ENCODE measurements around the gene IMMP2L. TPM values are rescaled to one million over a fixed set of nuclear protein-coding genes. Genes with fewer than 3 reads are reported as not detected.

The IMMP2L gene
- total and polyA plus RNA-seq, 4 donors = 7.3 to 21.1 (median 12.4) TPM

GRCh38 chr7:111374027-111374426 lies 188.3 kb downstream of the IMMP2L start:
- no peak for DNase-seq (ENCODE audit: low spot score)
- H3K36me3 ChIP-seq (ENCODE audit: control insufficient read depth in 4 of 4, insufficient read depth in 3 of 4, low read depth in 1 of 4, low read length in 3 of 4) = no peaks in the 10 kb centered on the region
- no peak overlapping the region for H3K27ac ChIP-seq (ENCODE audit: low read depth in 1 of 2, low read length in 2 of 2)
- H3K9ac ChIP-seq (ENCODE audit: low read depth in 1 of 2, low read length in 2 of 2) = no peak overlapping the region
- H3K4me3 ChIP-seq (ENCODE audit: low read depth in 1 of 3, low read length in 3 of 3) = no peak overlapping the region
- no peaks in the 10 kb centered on the region for H3K27me3 ChIP-seq (ENCODE audit: control insufficient read depth in 4 of 4, insufficient read depth in 4 of 4, low read length in 3 of 4)
- no peaks in the 10 kb centered on the region for H3K9me3 ChIP-seq (ENCODE audit: control insufficient read depth in 4 of 4, low read length in 3 of 4)
- H3K4me1 ChIP-seq (ENCODE audit: control insufficient read depth in 4 of 4, insufficient read depth in 4 of 4, low read length in 3 of 4) = no peaks in the 10 kb centered on the region
- TF ChIP-seq FOXA2 (IDR thresholded peaks at IDR 0.05) (no peak), SP1 (IDR thresholded peaks at IDR 0.05) (no peak), ZBTB33 (IDR thresholded peaks at IDR 0.05) (no peak), JUND (IDR thresholded peaks at IDR 0.05) (no peak), ATF3 (IDR thresholded peaks at IDR 0.05) (no peak), RAD21 (IDR thresholded peaks at IDR 0.05) (no peak)
- TF ChIP-seq, protein P1, sequence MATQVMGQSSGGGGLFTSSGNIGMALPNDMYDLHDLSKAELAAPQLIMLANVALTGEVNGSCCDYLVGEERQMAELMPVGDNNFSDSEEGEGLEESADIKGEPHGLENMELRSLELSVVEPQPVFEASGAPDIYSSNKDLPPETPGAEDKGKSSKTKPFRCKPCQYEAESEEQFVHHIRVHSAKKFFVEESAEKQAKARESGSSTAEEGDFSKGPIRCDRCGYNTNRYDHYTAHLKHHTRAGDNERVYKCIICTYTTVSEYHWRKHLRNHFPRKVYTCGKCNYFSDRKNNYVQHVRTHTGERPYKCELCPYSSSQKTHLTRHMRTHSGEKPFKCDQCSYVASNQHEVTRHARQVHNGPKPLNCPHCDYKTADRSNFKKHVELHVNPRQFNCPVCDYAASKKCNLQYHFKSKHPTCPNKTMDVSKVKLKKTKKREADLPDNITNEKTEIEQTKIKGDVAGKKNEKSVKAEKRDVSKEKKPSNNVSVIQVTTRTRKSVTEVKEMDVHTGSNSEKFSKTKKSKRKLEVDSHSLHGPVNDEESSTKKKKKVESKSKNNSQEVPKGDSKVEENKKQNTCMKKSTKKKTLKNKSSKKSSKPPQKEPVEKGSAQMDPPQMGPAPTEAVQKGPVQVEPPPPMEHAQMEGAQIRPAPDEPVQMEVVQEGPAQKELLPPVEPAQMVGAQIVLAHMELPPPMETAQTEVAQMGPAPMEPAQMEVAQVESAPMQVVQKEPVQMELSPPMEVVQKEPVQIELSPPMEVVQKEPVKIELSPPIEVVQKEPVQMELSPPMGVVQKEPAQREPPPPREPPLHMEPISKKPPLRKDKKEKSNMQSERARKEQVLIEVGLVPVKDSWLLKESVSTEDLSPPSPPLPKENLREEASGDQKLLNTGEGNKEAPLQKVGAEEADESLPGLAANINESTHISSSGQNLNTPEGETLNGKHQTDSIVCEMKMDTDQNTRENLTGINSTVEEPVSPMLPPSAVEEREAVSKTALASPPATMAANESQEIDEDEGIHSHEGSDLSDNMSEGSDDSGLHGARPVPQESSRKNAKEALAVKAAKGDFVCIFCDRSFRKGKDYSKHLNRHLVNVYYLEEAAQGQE (IDR thresholded peaks at IDR 0.05) = no peak

DNA sequence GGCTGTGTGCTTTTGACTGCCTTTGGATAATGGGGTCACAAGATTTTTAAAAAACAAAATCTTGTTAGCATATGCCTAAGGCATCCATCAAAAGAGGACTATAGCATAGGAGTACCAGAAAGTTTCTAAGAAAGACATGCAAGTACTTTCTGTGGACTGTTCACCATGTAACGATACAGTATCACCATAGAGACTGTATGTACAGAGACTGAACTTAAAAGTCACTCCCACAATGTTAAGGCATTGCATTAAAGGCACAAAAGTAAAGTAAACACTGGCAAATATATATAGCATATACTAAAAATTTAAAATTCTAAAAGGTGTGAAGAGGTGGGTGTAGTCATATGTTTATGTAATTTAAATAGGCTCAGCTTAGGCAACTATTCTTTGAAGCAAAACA lies 190.9 kb downstream of the IMMP2L start:
- H3K4me1 ChIP-seq (ENCODE audit: control insufficient read depth in 4 of 4, insufficient read depth in 4 of 4, low read length in 3 of 4) = no peaks in the 10 kb centered on the region
- 99% methylated on average over 1 of the region's 1 CpG for WGBS
- TF ChIP-seq ATF3 (IDR thresholded peaks at IDR 0.05) = no peak
- no peak for TF ChIP-seq FOXA1 (IDR thresholded peaks at IDR 0.05)
- no peak for TF ChIP-seq RXRA (IDR thresholded peaks at IDR 0.05)
- no peak for TF ChIP-seq YY1 (IDR thresholded peaks at IDR 0.05)

GRCh38 chr7:111370002-111370401 lies 192.3 kb downstream of the IMMP2L start:
- DNase-seq (ENCODE audit: low spot score) = no peak
- 100% methylated on average over 1 of the region's 1 CpG for WGBS
- TF ChIP-seq YY1 (IDR thresholded peaks at IDR 0.05) (no peak), SP1 (IDR thresholded peaks at IDR 0.05) (no peak), JUND (IDR thresholded peaks at IDR 0.05) (no peak), NR2F2 (IDR thresholded peaks at IDR 0.05) (no peak), RAD21 (IDR thresholded peaks at IDR 0.05) (no peak), HNF4G (IDR thresholded peaks at IDR 0.05) (no peak), FOXA1 (IDR thresholded peaks at IDR 0.05) (no peak), HNF4A (conservative IDR thresholded peaks at IDR 0.05) (no peak), GABPA (IDR thresholded peaks at IDR 0.05 in 1 of 2, conservative IDR thresholded peaks at IDR 0.05 in 1 of 2) (no peak), EGR1 (IDR thresholded peaks at IDR 0.05; ENCODE audit: low read depth in 2 of 2) (no peak), ZBTB33 (IDR thresholded peaks at IDR 0.05) (no peak), MAX (IDR thresholded peaks at IDR 0.05) (no peak), ATF3 (IDR thresholded peaks at IDR 0.05) (no peak), RXRA (IDR thresholded peaks at IDR 0.05) (no peak)
- TF ChIP-seq, protein P2, sequence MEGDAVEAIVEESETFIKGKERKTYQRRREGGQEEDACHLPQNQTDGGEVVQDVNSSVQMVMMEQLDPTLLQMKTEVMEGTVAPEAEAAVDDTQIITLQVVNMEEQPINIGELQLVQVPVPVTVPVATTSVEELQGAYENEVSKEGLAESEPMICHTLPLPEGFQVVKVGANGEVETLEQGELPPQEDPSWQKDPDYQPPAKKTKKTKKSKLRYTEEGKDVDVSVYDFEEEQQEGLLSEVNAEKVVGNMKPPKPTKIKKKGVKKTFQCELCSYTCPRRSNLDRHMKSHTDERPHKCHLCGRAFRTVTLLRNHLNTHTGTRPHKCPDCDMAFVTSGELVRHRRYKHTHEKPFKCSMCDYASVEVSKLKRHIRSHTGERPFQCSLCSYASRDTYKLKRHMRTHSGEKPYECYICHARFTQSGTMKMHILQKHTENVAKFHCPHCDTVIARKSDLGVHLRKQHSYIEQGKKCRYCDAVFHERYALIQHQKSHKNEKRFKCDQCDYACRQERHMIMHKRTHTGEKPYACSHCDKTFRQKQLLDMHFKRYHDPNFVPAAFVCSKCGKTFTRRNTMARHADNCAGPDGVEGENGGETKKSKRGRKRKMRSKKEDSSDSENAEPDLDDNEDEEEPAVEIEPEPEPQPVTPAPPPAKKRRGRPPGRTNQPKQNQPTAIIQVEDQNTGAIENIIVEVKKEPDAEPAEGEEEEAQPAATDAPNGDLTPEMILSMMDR (IDR thresholded peaks at IDR 0.05; ENCODE audit: low read depth, low read length, missing input control) = no peak

More for the DNA sequence above, 190.9 kb downstream of the IMMP2L start:
- Histone ChIP-seq H3K9ac (ENCODE audit: low read depth in 1 of 2, low read length in 2 of 2) (no peak overlapping the region), H3K4me3 (ENCODE audit: low read depth in 1 of 3, low read length in 3 of 3) (no peak overlapping the region), H3K9me3 (ENCODE audit: control insufficient read depth in 4 of 4, low read length in 3 of 4) (no peaks in the 10 kb centered on the region), H3K36me3 (ENCODE audit: control insufficient read depth in 4 of 4, insufficient read depth in 3 of 4, low read depth in 1 of 4, low read length in 3 of 4) (no peaks in the 10 kb centered on the region), H3K27ac (ENCODE audit: low read depth in 1 of 2, low read length in 2 of 2) (no peak overlapping the region), H3K27me3 (ENCODE audit: control insufficient read depth in 4 of 4, insufficient read depth in 4 of 4, low read length in 3 of 4) (no peaks in the 10 kb centered on the region)
- no peak for DNase-seq (ENCODE audit: low spot score)

More at GRCh38 chr7:111370002-111370401, 192.3 kb downstream of the IMMP2L start:
- Histone ChIP-seq H3K4me3 (ENCODE audit: low read depth in 1 of 3, low read length in 3 of 3) (no peak overlapping the region), H3K9me3 (ENCODE audit: control insufficient read depth in 4 of 4, low read length in 3 of 4) (no peaks in the 10 kb centered on the region), H3K27ac (ENCODE audit: low read depth in 1 of 2, low read length in 2 of 2) (no peak overlapping the region), H3K4me1 (ENCODE audit: control insufficient read depth in 4 of 4, insufficient read depth in 4 of 4, low read length in 3 of 4) (no peaks in the 10 kb centered on the region), H3K36me3 (ENCODE audit: control insufficient read depth in 4 of 4, insufficient read depth in 3 of 4, low read depth in 1 of 4, low read length in 3 of 4) (no peaks in the 10 kb centered on the region), H3K9ac (ENCODE audit: low read depth in 1 of 2, low read length in 2 of 2) (no peak overlapping the region), H3K27me3 (ENCODE audit: control insufficient read depth in 4 of 4, insufficient read depth in 4 of 4, low read length in 3 of 4) (no peaks in the 10 kb centered on the region)

Data from liver (tissue), 9 donors.